Measurements from ENCODE around the gene ATL1. TPM values are rescaled to one million over a fixed set of nuclear protein-coding genes. Genes with fewer than 3 reads are reported as not detected.

Gene ATL1
- total and polyA plus RNA-seq, 2 of the 8 experiments (the other 6 are each of a cell fraction or from before 2014, with no cell fraction given): 4.0 to 5.9 TPM

- TF ChIP-seq KDM5A (IDR thresholded peaks at IDR 0.05; ENCODE audit: low read length) (no peak), SP1 (IDR thresholded peaks at IDR 0.05; ENCODE audit: low read depth, low read length) (no peak), HDAC6 (IDR thresholded peaks at IDR 0.05; ENCODE audit: low read depth, low read length) (no peak), CEBPB (IDR thresholded peaks at IDR 0.05; ENCODE audit: low read depth, low read length) (no peak), TEAD4 (IDR thresholded peaks at IDR 0.05; ENCODE audit: low read depth, low read length) (no peak), GTF2F1 (IDR thresholded peaks at IDR 0.05; ENCODE audit: borderline replicate concordance, low read depth, low read length) (no peak), CBX5 (IDR thresholded peaks at IDR 0.05; ENCODE audit: low read depth, low read length) (no peak)
Observed at GRCh38 chr14:50575769-50576168, 15.8 kb downstream of the ATL1 start (continued).

All from H1 (cell line).